GM13976 (cell line): ENCODE measurements around the gene PC.

Experiments used
- DNase-seq: peaks from one replicate; pipeline ENCODE4 v3.0.0; 2012; ENCODE audit warnings: low spot score
- CTCF ChIP-seq: IDR thresholded peaks from 2 replicates; pipeline ENCODE4 v1.5.1; 2012; ENCODE audit warnings: borderline replicate concordance, mild to moderate bottlenecking; ENCODE audit not compliant: insufficient read depth; ENCODE audit errors: extremely low read depth, missing control alignments, control extremely low read depth
- in situ Hi-C: fragments of 300-500 bp; cut with MboI; formaldehyde crosslinking; loops from one replicate; pipeline ENCODE4 v1.12.0; 2022; ENCODE audit warnings: low sequenced_read_pairs, mixed read lengths, inconsistent platforms; ENCODE audit not compliant: unreplicated experiment

Gene PC

DNA sequence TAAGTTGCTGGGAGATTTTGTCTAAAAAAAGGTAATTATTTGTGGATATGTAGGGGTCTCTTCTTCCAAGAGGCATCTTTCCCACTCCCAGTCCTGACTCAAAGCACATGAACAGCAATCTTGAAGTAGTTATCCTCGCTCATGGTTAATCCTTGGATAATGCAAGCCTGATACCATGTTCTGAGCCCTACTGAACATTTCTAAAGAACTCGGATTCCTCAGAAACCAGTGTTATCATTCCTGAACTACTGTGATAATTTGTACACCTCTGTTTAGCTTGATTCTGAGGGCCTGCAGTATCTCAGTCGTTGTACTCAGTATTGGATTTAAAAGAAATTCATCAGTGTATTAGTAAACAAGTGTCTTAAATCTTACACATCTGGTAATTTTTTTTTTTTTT is 137.3 kb downstream of the PC start:
- no peak for DNase-seq
- in situ Hi-C loops = no loop called here
- no peak for TF ChIP-seq CTCF

DNA sequence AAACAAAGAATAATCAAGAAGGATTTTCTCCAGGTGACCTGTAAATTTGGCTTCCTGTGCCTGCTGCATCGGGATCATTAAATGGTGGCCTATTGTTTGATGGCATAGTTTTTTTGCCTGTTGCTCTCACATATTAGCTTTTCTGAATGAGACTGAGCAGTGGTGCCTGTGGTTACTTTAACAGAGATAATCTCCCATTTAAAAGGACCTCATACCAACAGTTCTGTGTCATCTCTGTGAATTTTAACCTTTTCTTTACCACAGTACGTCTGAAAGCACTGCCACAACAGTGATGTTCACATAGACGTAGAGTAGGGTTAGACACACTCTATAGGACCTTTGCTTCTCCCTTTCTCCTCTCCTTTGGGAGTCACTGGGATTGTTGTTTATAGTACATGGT is 137.8 kb downstream of the PC start:
- DNase-seq = no peak
- no peak for TF ChIP-seq CTCF
- in situ Hi-C loops = no loop called here

DNA sequence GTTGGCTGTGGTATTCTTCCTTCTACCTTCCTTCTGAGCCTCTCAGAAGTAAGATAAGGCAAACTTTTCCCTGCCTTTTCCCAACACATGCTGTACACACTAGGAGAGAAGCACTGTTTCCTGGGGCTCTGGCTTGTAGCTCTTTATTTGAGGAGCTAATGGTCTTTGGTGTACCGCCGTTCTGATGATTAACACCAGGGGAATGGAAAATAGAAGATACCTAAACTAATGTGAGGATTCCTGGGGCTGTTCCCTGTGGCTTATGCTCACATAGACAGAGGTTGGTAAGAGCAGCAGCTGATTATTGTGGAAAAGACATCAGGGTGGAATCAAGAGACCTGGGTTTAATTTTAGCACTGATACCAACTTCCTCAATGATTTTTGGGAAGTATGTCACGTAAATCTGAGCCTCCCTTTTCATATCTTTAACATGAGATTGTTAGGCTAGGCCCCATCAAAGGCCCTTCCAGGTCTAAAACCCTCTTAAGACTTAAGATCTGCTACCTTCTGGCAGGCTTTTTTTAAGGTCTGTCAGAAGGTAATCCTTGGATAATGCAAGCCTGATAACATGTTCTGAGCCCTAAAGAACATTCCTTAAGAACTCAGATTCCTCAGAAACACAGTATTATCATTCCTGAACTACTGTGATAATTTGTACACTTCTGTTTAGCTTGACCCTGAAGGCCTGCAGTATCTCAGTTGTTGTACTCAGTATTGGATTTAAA is 139.8 kb downstream of the PC start:
- no peak for TF ChIP-seq CTCF
- no peak for DNase-seq
- in situ Hi-C loops = no loop called here

DNA sequence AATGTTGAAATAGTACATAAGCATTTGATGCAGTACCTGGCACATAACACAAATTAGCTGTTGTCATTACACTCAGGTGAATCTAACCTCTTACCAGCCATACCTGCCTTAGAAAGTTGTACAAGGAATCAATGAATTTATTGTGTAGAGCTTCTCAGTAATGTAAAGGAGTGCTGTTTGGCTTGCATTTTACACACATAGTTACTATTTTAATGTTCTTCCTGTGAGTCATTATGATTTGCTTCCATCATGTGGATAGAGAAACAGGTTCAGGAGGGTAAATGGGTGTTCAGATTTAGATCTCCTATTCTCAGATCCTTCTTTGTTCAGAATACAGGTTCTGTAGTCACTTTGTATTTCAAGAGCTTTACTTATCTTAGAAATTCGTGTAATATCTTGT is 142.5 kb downstream of the PC start:
- no peak for TF ChIP-seq CTCF
- in situ Hi-C loops = no loop called here
- DNase-seq = no peak

- no peak for DNase-seq
- in situ Hi-C loops = no loop called here
Measured at GRCh38 chr11:66814678-66815077, 143.5 kb downstream of the PC start.

DNA sequence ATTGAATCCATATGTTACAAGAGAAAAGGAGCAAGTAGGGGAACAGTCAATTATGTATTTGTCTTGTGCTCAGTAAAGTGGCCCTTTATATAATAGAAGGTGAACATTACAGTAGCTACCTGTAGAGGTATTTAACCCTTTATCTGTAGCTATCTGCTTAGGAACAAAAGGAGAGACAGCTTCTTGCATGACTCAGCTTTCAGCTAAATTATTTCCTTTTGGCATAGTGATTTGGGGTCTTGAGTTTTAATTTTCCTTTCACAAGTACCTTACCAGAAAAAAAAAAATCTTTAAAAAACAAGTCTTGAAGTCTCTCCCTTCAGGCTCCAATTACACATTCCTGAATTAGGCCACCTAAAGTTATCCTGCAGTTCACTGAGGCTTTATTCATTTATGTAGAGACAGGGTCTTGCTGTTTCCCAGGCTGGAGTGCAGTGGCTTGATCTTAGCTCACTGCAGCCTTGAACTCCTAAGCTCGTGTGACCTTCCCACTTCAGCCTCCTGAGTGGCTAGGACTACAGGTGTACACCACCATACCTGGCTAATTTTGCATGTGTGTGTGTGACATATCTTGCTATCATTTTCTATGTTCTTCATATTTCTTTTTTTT is 147.5 kb downstream of the PC start:
- no peak for DNase-seq
- in situ Hi-C loops = no loop called here
- no peak for TF ChIP-seq CTCF

More at GRCh38 chr11:66814678-66815077, 143.5 kb downstream of the PC start:
- no peak for TF ChIP-seq CTCF
